Right kidney (tissue), 1 donor: Measurements from ENCODE around the gene REN.
A peak's percentile ranks its signal among the peaks of the same experiment; 100 is the strongest.

Experiments
- DNase-seq: peaks from one replicate; pipeline ENCODE4 v3.0.0-alpha.2; 2016

Gene REN

DNA sequence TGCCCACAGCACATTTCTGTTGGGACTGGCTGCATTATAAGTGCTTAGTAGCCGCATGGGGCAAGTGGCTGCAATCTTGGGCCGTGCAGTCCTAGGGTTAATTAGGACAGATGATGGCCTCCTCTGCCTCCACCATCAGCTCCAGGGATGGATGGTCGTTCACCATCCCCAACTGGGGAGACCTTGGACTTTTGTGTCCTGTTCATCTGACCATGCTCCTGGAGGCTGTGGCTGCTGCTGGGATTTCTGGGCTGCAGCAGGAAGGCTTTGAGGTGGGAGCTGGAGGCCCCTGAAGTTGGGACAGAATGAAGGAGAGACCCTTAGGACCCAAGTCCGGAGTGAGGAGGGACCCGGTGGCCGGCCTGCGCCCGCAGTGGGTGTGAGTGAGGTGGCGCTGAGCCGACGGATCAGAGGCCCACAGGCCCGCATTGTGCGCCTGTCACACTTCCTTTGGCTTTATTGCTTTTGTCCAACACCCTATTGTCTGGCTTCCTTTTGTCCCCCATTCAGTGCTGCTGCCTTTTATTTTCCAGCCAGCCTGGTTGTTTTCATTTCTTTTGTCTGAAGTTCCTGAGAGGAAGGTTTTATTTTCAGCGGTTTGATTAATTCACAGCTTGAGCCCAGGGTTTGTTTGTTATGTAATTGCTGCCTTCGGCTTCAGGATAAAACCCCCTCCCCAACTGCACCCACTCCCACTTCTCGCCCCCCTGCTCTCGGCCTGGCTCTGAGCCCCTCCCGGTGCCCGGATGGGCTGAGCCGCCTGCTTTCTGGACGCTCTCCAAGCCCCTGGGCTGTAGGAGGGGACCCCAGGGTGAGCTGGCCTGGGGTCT lies 57.6 kb downstream of the REN start:
- DNase-seq: peak; percentile 50

GRCh38 chr1:204107892-204108291 lies 58.2 kb downstream of the REN start:
- no peak for DNase-seq

DNA sequence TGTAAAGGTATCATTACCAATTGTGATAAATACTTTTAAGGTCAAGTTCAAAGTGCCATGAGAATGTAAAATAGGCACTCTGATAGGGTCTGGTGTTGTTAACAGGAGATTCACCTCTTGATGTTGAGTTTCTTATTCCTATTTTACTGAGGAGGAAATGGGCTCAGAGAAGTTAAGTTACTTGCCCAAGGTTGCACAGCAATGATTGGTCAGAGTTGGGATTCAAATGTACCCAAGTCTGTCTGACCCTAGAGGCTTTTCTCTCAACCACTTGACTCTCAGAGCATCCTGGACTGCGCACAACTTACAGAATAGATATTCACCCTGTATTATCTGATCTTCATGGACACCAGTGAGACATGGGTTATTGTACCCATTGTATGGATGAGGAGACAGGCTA lies 59.3 kb downstream of the REN start:
- DNase-seq: no peak

- no peak for DNase-seq
Observed at GRCh38 chr1:204105131-204105515, 61.0 kb downstream of the REN start.
